Measurements from ENCODE around the gene FOLR3. TPM values are rescaled to one million over a fixed set of nuclear protein-coding genes. Genes with fewer than 3 reads are reported as not detected.

The FOLR3 gene
- total and polyA plus RNA-seq, 2 of the 4 experiments (the other 2 are of a cell fraction), result 0.29 to 0.36 TPM

DNA sequence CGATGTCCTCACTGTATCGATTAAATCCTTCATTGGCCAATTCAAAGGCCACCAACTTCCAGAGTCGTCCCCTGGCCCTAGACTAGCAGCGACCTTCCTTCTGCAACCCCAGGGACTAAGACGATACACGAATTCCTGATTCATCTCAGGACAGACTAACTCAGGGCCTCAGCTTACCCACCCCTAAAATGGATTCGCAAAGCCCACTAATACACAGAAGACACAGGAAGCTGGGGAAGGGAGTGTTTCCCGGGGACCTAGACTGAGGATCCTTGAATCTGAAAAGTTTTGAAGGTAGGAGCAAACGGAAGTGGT is 32.9 kb upstream of the FOLR3 start:
- peaks cover 10% of the 10 kb centered on the region for H3K4me1 ChIP-seq (ENCODE audit: control insufficient read depth, insufficient read depth, low read length)
- H4K20me1 ChIP-seq (ENCODE audit: insufficient read depth, low read length), result no peaks in the 10 kb centered on the region; the same call in 1 of the 2 replicates
- peaks cover 39% of the 10 kb centered on the region for H3K9me1 ChIP-seq (ENCODE audit: insufficient read depth, low read length)
- peak overlapping the region; percentile 75 for H3K4me3 ChIP-seq (ENCODE audit: insufficient read depth, low read depth, low read length)
- peak overlapping the region; percentile 86 to 89 for H4K8ac ChIP-seq (ENCODE audit: low read depth in 2 of 2, low read length in 2 of 2)
- peak overlapping the region; percentile 97 for H3K4ac ChIP-seq (ENCODE audit: low read depth, low read length)
- H2AK9ac ChIP-seq (replicated peaks; ENCODE audit: low read depth, low read length, poor library complexity), result peak overlapping the region; percentile 88
- no peaks in the 10 kb centered on the region for H3K9me3 ChIP-seq (ENCODE audit: control insufficient read depth, insufficient read depth, low read length)
- peak overlapping the region; percentile 76 for H4K5ac ChIP-seq (ENCODE audit: low read depth, low read length)
- peak overlapping the region; percentile 97 for H3K23ac ChIP-seq (ENCODE audit: low read depth, low read length)
- H3K36me3 ChIP-seq (ENCODE audit: control insufficient read depth, insufficient read depth, low read length), result peaks cover 26% of the 10 kb centered on the region
- peak overlapping the region; percentile 90 for H3K56ac ChIP-seq (ENCODE audit: extremely low read depth, insufficient read depth, low read length)
- peak overlapping the region; percentile 94 for H3K27ac ChIP-seq (ENCODE audit: insufficient read depth, low read length)
- peak overlapping the region; percentile 81 for H3K14ac ChIP-seq (replicated peaks; ENCODE audit: low read depth, low read length)
- dilution Hi-C loops (cut with HindIII; ENCODE audit: low sequenced_read_pairs, unreplicated experiment), result no loop called here
- peak overlapping the region; percentile 56 for H2BK120ac ChIP-seq (ENCODE audit: low read depth, low read length)
- CTCF ChIA-PET, result interaction anchor here (2.3 kb wide), 1 partner anchor 12 kb away, joined by 10 read pairs; no protein-coding TSS in a partner anchor
- DNase-seq (no peak), ATAC-seq (ENCODE audit: low read depth) (no peak)
- no CpG with 5 or more reads among the region's 9 CpGs for WGBS, 2 experiments (ENCODE audit: extremely low coverage in 2 of 2, insufficient read length in 1 of 2)
- H3K79me1 ChIP-seq (ENCODE audit: low read depth in 1 of 2, low read length in 2 of 2), result peaks cover 34 to 58% of the 10 kb centered on the region in 2 experiments
- in situ Hi-C loops (cut with MboI; ENCODE audit: low sequenced_read_pairs), result no loop called here
- H2AK5ac ChIP-seq (ENCODE audit: low read depth, low read length), result peak overlapping the region; percentile 68
- H2BK15ac ChIP-seq (ENCODE audit: low read depth, low read length), result peak overlapping the region; percentile 16; the same call in 2 of the 3 replicates
- no peak overlapping the region for H2BK20ac ChIP-seq (ENCODE audit: low read depth, low read length)
- BruUV-seq (replicated peaks), result no TSS peak
- H3K27me3 ChIP-seq (ENCODE audit: control insufficient read depth, insufficient read depth, low read length), result no peaks in the 10 kb centered on the region
- TF ChIP-seq POLR2A (IDR thresholded peaks at IDR 0.05; ENCODE audit: low read depth, low read length) (no peak), RCOR1 (IDR thresholded peaks at IDR 0.05; ENCODE audit: insufficient replicate concordance, low read length) (no peak), RAD21 (IDR thresholded peaks at IDR 0.05; ENCODE audit: low read length) (no peak), SMC3 (IDR thresholded peaks at IDR 0.05; ENCODE audit: low read depth, low read length) (no peak), RFX5 (IDR thresholded peaks at IDR 0.05; ENCODE audit: low read depth, low read length) (no peak), MAFK (IDR thresholded peaks at IDR 0.05; ENCODE audit: low read depth, low read length) (no peak), CHD1 (IDR thresholded peaks at IDR 0.05; ENCODE audit: low read depth, low read length) (no peak), FOS (IDR thresholded peaks at IDR 0.05; ENCODE audit: low read depth, low read length) (no peak), MAZ (IDR thresholded peaks at IDR 0.05; ENCODE audit: borderline replicate concordance, low read depth, low read length) (no peak), NFE2L2 (IDR thresholded peaks at IDR 0.05; ENCODE audit: low read depth, low read length) (no peak), MXI1 (IDR thresholded peaks at IDR 0.05; ENCODE audit: borderline replicate concordance, low read depth, low read length) (no peak), BHLHE40 (IDR thresholded peaks at IDR 0.05; ENCODE audit: low read depth, low read length) (no peak), CEBPB (IDR thresholded peaks at IDR 0.05; ENCODE audit: low read depth, low read length) (no peak)
- TF ChIP-seq, protein P1, sequence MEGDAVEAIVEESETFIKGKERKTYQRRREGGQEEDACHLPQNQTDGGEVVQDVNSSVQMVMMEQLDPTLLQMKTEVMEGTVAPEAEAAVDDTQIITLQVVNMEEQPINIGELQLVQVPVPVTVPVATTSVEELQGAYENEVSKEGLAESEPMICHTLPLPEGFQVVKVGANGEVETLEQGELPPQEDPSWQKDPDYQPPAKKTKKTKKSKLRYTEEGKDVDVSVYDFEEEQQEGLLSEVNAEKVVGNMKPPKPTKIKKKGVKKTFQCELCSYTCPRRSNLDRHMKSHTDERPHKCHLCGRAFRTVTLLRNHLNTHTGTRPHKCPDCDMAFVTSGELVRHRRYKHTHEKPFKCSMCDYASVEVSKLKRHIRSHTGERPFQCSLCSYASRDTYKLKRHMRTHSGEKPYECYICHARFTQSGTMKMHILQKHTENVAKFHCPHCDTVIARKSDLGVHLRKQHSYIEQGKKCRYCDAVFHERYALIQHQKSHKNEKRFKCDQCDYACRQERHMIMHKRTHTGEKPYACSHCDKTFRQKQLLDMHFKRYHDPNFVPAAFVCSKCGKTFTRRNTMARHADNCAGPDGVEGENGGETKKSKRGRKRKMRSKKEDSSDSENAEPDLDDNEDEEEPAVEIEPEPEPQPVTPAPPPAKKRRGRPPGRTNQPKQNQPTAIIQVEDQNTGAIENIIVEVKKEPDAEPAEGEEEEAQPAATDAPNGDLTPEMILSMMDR (conservative IDR thresholded peaks at IDR 0.05; ENCODE audit: low read depth, low read length), result no peak
- TF ChIP-seq, protein P2, sequence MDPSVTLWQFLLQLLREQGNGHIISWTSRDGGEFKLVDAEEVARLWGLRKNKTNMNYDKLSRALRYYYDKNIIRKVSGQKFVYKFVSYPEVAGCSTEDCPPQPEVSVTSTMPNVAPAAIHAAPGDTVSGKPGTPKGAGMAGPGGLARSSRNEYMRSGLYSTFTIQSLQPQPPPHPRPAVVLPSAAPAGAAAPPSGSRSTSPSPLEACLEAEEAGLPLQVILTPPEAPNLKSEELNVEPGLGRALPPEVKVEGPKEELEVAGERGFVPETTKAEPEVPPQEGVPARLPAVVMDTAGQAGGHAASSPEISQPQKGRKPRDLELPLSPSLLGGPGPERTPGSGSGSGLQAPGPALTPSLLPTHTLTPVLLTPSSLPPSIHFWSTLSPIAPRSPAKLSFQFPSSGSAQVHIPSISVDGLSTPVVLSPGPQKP (IDR thresholded peaks at IDR 0.05; ENCODE audit: borderline replicate concordance, low read depth, low read length), result no peak
- TF ChIP-seq, protein P3, sequence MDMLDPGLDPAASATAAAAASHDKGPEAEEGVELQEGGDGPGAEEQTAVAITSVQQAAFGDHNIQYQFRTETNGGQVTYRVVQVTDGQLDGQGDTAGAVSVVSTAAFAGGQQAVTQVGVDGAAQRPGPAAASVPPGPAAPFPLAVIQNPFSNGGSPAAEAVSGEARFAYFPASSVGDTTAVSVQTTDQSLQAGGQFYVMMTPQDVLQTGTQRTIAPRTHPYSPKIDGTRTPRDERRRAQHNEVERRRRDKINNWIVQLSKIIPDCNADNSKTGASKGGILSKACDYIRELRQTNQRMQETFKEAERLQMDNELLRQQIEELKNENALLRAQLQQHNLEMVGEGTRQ (IDR thresholded peaks at IDR 0.05; ENCODE audit: low read depth, low read length), result no peak
- intact Hi-C loops (cut with micrococcal nuclease), result loop anchor here (1.0 to 5.0 kb wide), 3 partner anchors 77 to 120 kb away; no protein-coding TSS in a partner anchor
- POLR2A ChIA-PET (ENCODE audit: unreplicated experiment), result interaction anchor here (1.3 kb wide), 1 partner anchor 10 kb away, joined by 4 read pairs; the partner anchor contains the start of gene ANAPC15
- H3K4me2 ChIP-seq (ENCODE audit: low read depth, low read length), result peak overlapping the region; percentile 98
- H4K91ac ChIP-seq (ENCODE audit: insufficient read depth, low read depth, low read length), result peak overlapping the region; percentile 91
- peak overlapping the region; percentile 89 for H3K9ac ChIP-seq (ENCODE audit: low read depth, low read length)
- peak overlapping the region; percentile 53 for H3K18ac ChIP-seq (ENCODE audit: low read depth, low read length)
- peak overlapping the region; percentile 92 for H2AFZ ChIP-seq (replicated peaks; ENCODE audit: low read length, poor library complexity)
- H2BK5ac ChIP-seq (ENCODE audit: low read depth, low read length, poor library complexity, severe bottlenecking), result peak overlapping the region; percentile 90

Measured in IMR-90 (cell line).